Lower leg skin (tissue), 4 donors: ENCODE measurements around the gene TSPAN31. TPM values are rescaled to one million over a fixed set of nuclear protein-coding genes. Genes with fewer than 3 reads are reported as not detected.

Experiments
- DNase-seq, 2 donors: peaks; one replicate each; pipeline ENCODE4 v3.0.0-alpha.2; 2019; ENCODE audit warnings: low spot score in 2 of 2
- H3K4me3 ChIP-seq: fragments of 200-600 bp; sonication (generic); 2 replicates; pipeline ENCODE4 v1.5.1; 2017; ENCODE audit warnings: mild to moderate bottlenecking, low read depth; ENCODE audit not compliant: poor library complexity, severe bottlenecking
- CTCF ChIP-seq, 3 donors: fragments of 450-650 bp; IDR thresholded peaks; one replicate each; pipeline ENCODE4 v1.5.1; 2016; ENCODE audit warnings: antibody characterized with exemption in 3 of 3, mild to moderate bottlenecking in 3 of 3, moderate library complexity in 2 of 3
- POLR2A ChIP-seq, 2 donors: fragments of 450-650 bp; IDR thresholded peaks; one replicate each; pipeline ENCODE4 v1.6.1; 2016 to 2017; ENCODE audit warnings: antibody characterized with exemption in 2 of 2, mild to moderate bottlenecking in 1 of 2, moderate library complexity in 1 of 2
- WGBS, 2 donors: methylation state at CpG; one replicate each; pipeline ENCODE4 v1.1.5; 2018; 5-methylcytosine and 5-hydroxymethylcytosine counted together
- intact Hi-C: fragments of 100-400 bp; cut with DNase I; formaldehyde crosslinking; loops from one replicate; pipeline ENCODE4 v1.15.0; 2023; ENCODE audit warnings: low total_unique reads
- total RNA-seq, 4 donors: library from RNA; depleted of rRNA; stranded (reverse); fragments of >200 nt; gene quantifications; one replicate each; pipeline ENCODE4 v1.1.0, GENCODE V29; 2016

Gene TSPAN31
- total RNA-seq, 4 donors from 2014 or later: 44.9 to 76.4 (median 54.7) TPM

- no peak for DNase-seq
- H3K4me3 ChIP-seq: no peak overlapping the region
These were observed 7.9 kb upstream of the TSPAN31 start for GRCh38 chr12:57736741-57737466.

GRCh38 chr12:57737467-57738460, 7.1 kb upstream of the TSPAN31 start:
- no peak for DNase-seq
- 27 to 31% methylated on average over 26 to 32 of the region's 110 CpGs for WGBS, 2 donors
- TF ChIP-seq POLR2A (IDR thresholded peaks at IDR 0.05) (no peak), CTCF (IDR thresholded peaks at IDR 0.05) (no peak)
- no peak overlapping the region for H3K4me3 ChIP-seq
- intact Hi-C loops: no loop called here

More at GRCh38 chr12:57736741-57737466, 7.9 kb upstream of the TSPAN31 start:
- no peak for TF ChIP-seq POLR2A (IDR thresholded peaks at IDR 0.05)
- TF ChIP-seq CTCF (IDR thresholded peaks at IDR 0.05): no peak
- 9 to 22% methylated on average over 28 to 29 of the region's 31 CpGs for WGBS, 2 donors
- intact Hi-C loops: no loop called here

GRCh38 chr12:57738661-57739237, 6.1 kb upstream of the TSPAN31 start, which contains the start of gene AGAP2:
AGAP2 (minus strand) TSS chr12:57738742; CDS start chr12:57738246, 496 bp downstream.
- intact Hi-C loops: no loop called here
- TF ChIP-seq CTCF (IDR thresholded peaks at IDR 0.05) (no peak), POLR2A (IDR thresholded peaks at IDR 0.05) (no peak)
- WGBS, 2 donors: 16 to 33% methylated on average over 34 to 36 of the region's 36 CpGs
- DNase-seq: no peak
- no peak within 1 kb of the TSS for H3K4me3 ChIP-seq

GRCh38 chr12:57739387-57739786, 5.5 kb upstream of the TSPAN31 start:
- no peak overlapping the region for H3K4me3 ChIP-seq
- DNase-seq: no peak
- 19 to 32% methylated on average over 7 of the region's 7 CpGs for WGBS, 2 donors
- intact Hi-C loops: no loop called here
- no peak for TF ChIP-seq CTCF (IDR thresholded peaks at IDR 0.05)
- TF ChIP-seq POLR2A (IDR thresholded peaks at IDR 0.05): no peak

- no peak overlapping the region for H3K4me3 ChIP-seq
- no peak for TF ChIP-seq POLR2A (IDR thresholded peaks at IDR 0.05)
- TF ChIP-seq CTCF (IDR thresholded peaks at IDR 0.05): no peak
- 59 to 62% methylated on average over 7 to 10 of the region's 10 CpGs for WGBS, 2 donors
- DNase-seq: peak in 1 of 2 donors; percentile 70
- intact Hi-C loops: no loop called here
These were observed 4.8 kb upstream of the TSPAN31 start for GRCh38 chr12:57739914-57740538.
